K562 (cell line): ENCODE results near the gene TDRD3.

Experiments used
- CBX5 ChIP-seq: IDR thresholded peaks from 2 replicates; pipeline ENCODE4 v1.6.1; 2014; ENCODE audit warnings: low read depth, borderline replicate concordance
- EZH2 ChIP-seq: IDR thresholded peaks from 2 replicates; pipeline ENCODE4 v1.6.1; 2012; ENCODE audit warnings: low read depth, mild to moderate bottlenecking, inconsistent platforms, low read length, borderline replicate concordance
- GABPB1 ChIP-seq: sonication (generic); formaldehyde crosslinking; IDR thresholded peaks from 2 replicates; pipeline ENCODE4 v1.8.0; 2022; ENCODE audit warnings: mild to moderate bottlenecking, missing genetic modification reagents
- NELFE ChIP-seq: IDR thresholded peaks from 2 replicates; pipeline ENCODE4 v1.6.1; 2011; ENCODE audit warnings: mild to moderate bottlenecking; ENCODE audit not compliant: insufficient read depth, insufficient read length

DNA sequence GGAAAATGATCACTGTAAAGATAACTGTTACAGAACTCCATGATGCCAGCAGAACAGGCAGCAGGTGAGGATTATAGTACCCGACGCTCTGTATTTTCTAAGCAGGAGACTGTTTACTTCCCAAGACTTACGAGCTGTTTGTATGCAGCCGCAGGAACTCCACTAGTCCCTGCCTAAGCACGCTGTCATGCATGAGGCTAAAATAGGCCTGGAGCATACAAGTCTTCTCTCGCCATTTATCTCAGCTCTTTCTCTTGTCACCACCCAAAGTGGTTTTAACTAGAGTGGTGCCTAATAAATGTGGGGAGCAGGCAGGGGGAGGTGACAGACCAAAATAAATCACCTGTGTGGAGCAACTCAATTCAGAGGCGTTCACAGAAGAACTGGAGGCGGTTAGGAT is 175.8 kb downstream of the TDRD3 start:
- no peak for TF ChIP-seq NELFE
- no peak for TF ChIP-seq CBX5
- no peak for TF ChIP-seq EZH2
- no peak for TF ChIP-seq GABPB1 (CRISPR knock-in tag)
